Measurements from ENCODE around the gene ABCG1.

The ABCG1 gene

GRCh38 chr21:42343556-42343955, 124.6 kb downstream of the ABCG1 start:
- POLR2A ChIA-PET = no interaction called here
- DNase-seq (ENCODE audit: extremely low spot score) = no peak
- CTCF ChIA-PET = interaction anchor here (1.0 kb wide), 1 partner anchor 32 kb away, joined by 4 read pairs; no protein-coding TSS in a partner anchor
- TF ChIP-seq ZNF384 (IDR thresholded peaks at IDR 0.05) = no peak

- DNase-seq (ENCODE audit: extremely low spot score) = no peak
- ChIA-PET CTCF (no interaction called here), POLR2A (no interaction called here)
These were observed 125.1 kb downstream of the ABCG1 start for GRCh38 chr21:42343963-42344510.

DNA sequence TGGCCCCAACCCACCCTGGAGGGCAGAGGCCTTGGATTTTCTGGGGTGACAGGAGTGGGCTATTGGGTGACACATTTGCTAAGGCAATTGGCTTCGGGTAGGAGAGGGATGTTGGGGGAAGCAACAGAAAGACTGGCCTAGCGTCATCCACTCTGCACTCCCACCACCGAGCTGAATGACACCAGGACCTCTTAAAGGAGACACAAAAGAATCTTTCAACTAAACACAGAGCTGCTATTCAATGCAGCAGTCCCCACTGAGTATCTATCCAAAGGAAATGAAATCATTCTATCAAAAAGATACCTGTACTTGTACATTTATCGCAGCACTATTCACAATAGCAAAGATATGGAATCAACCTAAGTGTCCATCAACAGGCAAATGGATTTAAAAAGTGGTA, 125.7 kb downstream of the ABCG1 start:
- ChIA-PET CTCF (no interaction called here), POLR2A (no interaction called here)
- TF ChIP-seq ZNF384 (IDR thresholded peaks at IDR 0.05) (no peak), L3MBTL2 (conservative IDR thresholded peaks at IDR 0.05) (no peak), LEF1 (IDR thresholded peaks at IDR 0.05; ENCODE audit: borderline replicate concordance) (no peak), FOXM1 (IDR thresholded peaks at IDR 0.05; ENCODE audit: borderline replicate concordance) (no peak), SUZ12 (IDR thresholded peaks at IDR 0.05) (no peak), BHLHE40 (IDR thresholded peaks at IDR 0.05; ENCODE audit: borderline replicate concordance) (no peak), SP1 (IDR thresholded peaks at IDR 0.05) (no peak), NFRKB (IDR thresholded peaks at IDR 0.05) (no peak), FOXA1 (IDR thresholded peaks at IDR 0.05) (no peak), ELF4 (IDR thresholded peaks at IDR 0.05) (no peak), FOXK2 (IDR thresholded peaks at IDR 0.05) (no peak), ARNT (IDR thresholded peaks at IDR 0.05) (no peak), TARDBP (IDR thresholded peaks at IDR 0.05) (no peak), PKNOX1 (IDR thresholded peaks at IDR 0.05) (no peak), CTBP1 (IDR thresholded peaks at IDR 0.05; ENCODE audit: borderline replicate concordance) (no peak), HDGF (IDR thresholded peaks at IDR 0.05; ENCODE audit: borderline replicate concordance) (no peak)
- no peak for DNase-seq (ENCODE audit: extremely low spot score)

More at GRCh38 chr21:42343963-42344510, 125.1 kb downstream of the ABCG1 start:
- TF ChIP-seq NFRKB (IDR thresholded peaks at IDR 0.05) (no peak), FOXK2 (IDR thresholded peaks at IDR 0.05) (no peak), BHLHE40 (IDR thresholded peaks at IDR 0.05; ENCODE audit: borderline replicate concordance) (no peak)

DNA sequence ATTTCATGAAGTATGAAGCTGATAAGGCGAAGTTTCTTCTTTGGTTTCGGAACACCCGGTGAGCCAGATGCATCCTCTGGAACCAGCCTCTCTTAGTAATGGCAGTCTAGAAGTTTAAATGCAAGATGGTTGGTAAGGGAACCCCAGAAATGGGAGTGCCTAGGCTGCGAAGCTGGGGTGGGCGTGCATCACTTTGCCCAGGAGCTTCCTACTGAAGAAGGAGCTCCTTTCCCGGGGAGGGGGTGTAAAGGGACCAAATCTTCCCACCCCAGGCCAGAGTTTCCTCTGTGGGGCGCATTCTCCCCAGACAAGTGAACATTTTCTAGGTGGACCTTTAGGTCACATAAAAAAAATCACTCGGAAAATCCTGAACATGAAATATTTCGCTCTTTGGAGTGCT, 127.5 kb downstream of the ABCG1 start:
- POLR2A ChIA-PET = no interaction called here
- CTCF ChIA-PET = no interaction called here
- no peak for TF ChIP-seq FOXA1 (IDR thresholded peaks at IDR 0.05)
- TF ChIP-seq FOXK2 (IDR thresholded peaks at IDR 0.05) = no peak
- no peak for TF ChIP-seq CTBP1 (IDR thresholded peaks at IDR 0.05; ENCODE audit: borderline replicate concordance)
- TF ChIP-seq PKNOX1 (IDR thresholded peaks at IDR 0.05) = no peak
- TF ChIP-seq ARNT (IDR thresholded peaks at IDR 0.05) = no peak
- TF ChIP-seq TARDBP (IDR thresholded peaks at IDR 0.05) = no peak
- TF ChIP-seq SUZ12 (IDR thresholded peaks at IDR 0.05) = no peak
- no peak for TF ChIP-seq BHLHE40 (IDR thresholded peaks at IDR 0.05; ENCODE audit: borderline replicate concordance)
- TF ChIP-seq SP1 (IDR thresholded peaks at IDR 0.05) = no peak
- TF ChIP-seq L3MBTL2 (conservative IDR thresholded peaks at IDR 0.05) = no peak
- no peak for TF ChIP-seq ZNF384 (IDR thresholded peaks at IDR 0.05)
- no peak for TF ChIP-seq LEF1 (IDR thresholded peaks at IDR 0.05; ENCODE audit: borderline replicate concordance)
- DNase-seq (ENCODE audit: extremely low spot score) = no peak

Measured in HEK293T (cell line).